NCI-H1930 (cell line): ENCODE measurements around the gene PRELID2.
"Not testable (repeated sequence)": the region's sequence is repeated elsewhere in the genome, so short reads cannot be mapped to it uniquely, and the experiment has no call there.

Source experiments
- DNase-seq, 2 experiments: peaks; one replicate each; lab custom pipeline; 2025; lab: John Stamatoyannopoulos, UW

PRELID2 gene

GRCh38 chr5:145838276-145838675 lies 3.1 kb upstream of the PRELID2 start:
- DNase-seq: no peak

GRCh38 chr5:145836241-145836640 lies 1.1 kb upstream of the PRELID2 start:
- not testable (repeated sequence) for DNase-seq

- DNase-seq: no peak
Measured at GRCh38 chr5:145835848-145836239, 702 bp upstream of the PRELID2 start.

GRCh38 chr5:145834554-145834916 lies 607 bp downstream of the PRELID2 start:
- no peak for DNase-seq

GRCh38 chr5:145833631-145834200 lies 1.4 kb downstream of the PRELID2 start:
- DNase-seq: no peak

- DNase-seq: no peak
Measured at GRCh38 chr5:145830594-145830993, 4.5 kb downstream of the PRELID2 start.

- DNase-seq: no peak
Measured at GRCh38 chr5:145829708-145830361, 5.3 kb downstream of the PRELID2 start.

GRCh38 chr5:145826895-145827674 lies 8.1 kb downstream of the PRELID2 start:
- no peak for DNase-seq

- DNase-seq: no peak
Measured at GRCh38 chr5:145825751-145826180, 9.4 kb downstream of the PRELID2 start.

- no peak for DNase-seq
Measured at GRCh38 chr5:145824040-145824439, 11.1 kb downstream of the PRELID2 start.

GRCh38 chr5:145818604-145819003 lies 16.5 kb downstream of the PRELID2 start:
- DNase-seq: no peak

GRCh38 chr5:145812877-145813276 lies 22.3 kb downstream of the PRELID2 start:
- DNase-seq: no peak

- DNase-seq: no peak
Measured at GRCh38 chr5:145811834-145812625, 23.1 kb downstream of the PRELID2 start.

GRCh38 chr5:145806923-145807322 lies 28.2 kb downstream of the PRELID2 start:
- DNase-seq: no peak

GRCh38 chr5:145805819-145806218 lies 29.3 kb downstream of the PRELID2 start:
- DNase-seq: no peak

- DNase-seq: no peak
Measured at GRCh38 chr5:145804701-145805100, 30.4 kb downstream of the PRELID2 start.

GRCh38 chr5:145803112-145804004 lies 31.8 kb downstream of the PRELID2 start:
- no peak for DNase-seq

- DNase-seq: no peak
Measured at GRCh38 chr5:145801195-145801594, 33.9 kb downstream of the PRELID2 start.

- no peak for DNase-seq
Measured at GRCh38 chr5:145800181-145800580, 35.0 kb downstream of the PRELID2 start.

- not testable (repeated sequence) for DNase-seq
Measured at GRCh38 chr5:145798503-145798902, 36.6 kb downstream of the PRELID2 start.

GRCh38 chr5:145797336-145797735 lies 37.8 kb downstream of the PRELID2 start:
- DNase-seq: no peak
